NCI-H446 treated with DMSO at 0.1 percent for 48 hours (cell line): ENCODE data around the gene TFAP2B.

ENCODE experiments used
- DNase-seq: peaks from one replicate; lab custom pipeline; 2025; lab: John Stamatoyannopoulos, UW

Gene TFAP2B

GRCh38 chr6:50818673-50819072, at the start of gene TFAP2B:
Gene TFAP2B (plus strand): TSS chr6:50818871. CDS start chr6:50818892, 21 bp downstream.
- no peak for DNase-seq

DNA sequence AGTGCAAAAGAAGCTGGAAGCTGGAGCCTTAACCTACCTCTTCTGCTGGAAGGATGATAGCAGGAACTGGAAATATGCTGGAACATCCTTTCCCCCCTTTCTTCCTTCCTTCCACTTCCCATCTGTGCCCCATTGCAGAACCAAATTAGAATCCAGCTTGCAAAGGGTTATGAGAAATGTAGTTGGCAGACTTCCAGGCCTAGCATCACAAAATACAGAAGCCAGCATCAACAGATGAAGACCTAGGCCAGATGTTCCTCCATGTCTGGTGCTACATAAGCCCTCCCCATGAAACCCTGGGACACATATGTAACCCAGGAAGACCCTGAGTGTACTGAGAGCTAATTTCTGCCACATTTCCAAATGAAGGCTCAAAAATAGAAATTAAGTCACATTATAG, 40.0 kb upstream of the TFAP2B start:
- no peak for DNase-seq

DNA sequence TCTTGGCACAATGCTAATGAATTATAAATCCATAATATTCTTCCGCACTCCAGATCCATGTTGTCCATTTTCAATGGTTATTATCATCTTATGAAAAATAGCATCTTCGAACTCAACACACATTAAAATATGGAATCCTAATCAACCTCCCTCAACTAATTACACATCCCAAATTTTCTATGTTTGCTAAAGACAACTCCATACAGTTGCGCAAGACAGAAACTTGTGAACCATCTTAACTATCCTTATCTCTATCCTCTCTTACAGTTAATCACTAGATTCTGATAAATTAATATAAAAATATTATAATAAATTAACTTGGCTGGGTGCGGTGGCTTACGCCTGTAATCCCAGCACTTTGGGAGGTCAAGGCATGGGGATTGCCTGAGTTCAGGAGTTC, 38.3 kb upstream of the TFAP2B start:
- no peak for DNase-seq

DNA sequence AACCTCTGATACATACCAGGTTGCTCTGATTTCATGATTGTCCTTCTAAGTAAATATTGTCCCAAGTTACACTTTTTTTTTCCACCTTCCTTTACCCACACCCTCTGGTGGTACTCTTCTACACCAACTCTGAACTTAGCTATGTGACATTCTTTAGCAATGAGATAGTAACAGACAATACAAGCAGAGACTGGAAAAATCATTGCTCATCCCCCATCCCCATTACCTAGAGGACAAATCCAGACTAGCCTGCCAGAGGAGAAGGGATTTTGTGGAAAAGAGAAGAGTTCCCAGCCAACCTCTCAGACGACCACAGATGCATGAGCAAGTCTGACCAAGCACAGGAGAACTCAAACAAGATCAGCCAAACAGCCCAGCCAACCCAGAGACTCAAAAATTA, 32.8 kb upstream of the TFAP2B start:
- DNase-seq: no peak

DNA sequence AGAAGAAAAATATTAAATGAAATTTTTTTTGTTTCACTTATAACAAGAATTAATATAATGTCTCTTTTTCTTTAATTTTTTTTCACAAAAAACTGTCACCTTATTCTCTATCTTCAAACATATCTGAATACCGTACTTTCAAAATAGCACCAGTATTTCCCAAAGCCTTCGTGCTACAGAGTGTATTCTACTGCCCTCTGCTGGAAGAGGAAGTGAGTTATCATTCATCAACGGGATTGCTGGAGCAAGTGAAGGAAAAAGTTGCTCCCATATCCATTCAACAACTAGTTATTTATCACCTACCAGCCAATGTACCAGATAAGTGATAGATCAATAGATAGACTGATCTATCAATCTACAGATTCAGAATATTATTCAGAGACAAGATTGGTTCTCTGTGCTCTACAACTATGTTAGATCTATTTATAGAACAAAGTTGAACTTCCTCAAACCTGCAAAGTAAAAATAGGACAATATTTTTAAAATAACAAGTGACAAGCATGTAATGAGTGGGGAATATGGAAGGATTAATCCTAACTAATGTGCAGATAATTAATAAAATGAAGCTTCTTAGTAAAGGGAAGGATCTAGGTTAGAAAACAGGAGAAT, 26.7 kb upstream of the TFAP2B start:
- no peak for DNase-seq

DNA sequence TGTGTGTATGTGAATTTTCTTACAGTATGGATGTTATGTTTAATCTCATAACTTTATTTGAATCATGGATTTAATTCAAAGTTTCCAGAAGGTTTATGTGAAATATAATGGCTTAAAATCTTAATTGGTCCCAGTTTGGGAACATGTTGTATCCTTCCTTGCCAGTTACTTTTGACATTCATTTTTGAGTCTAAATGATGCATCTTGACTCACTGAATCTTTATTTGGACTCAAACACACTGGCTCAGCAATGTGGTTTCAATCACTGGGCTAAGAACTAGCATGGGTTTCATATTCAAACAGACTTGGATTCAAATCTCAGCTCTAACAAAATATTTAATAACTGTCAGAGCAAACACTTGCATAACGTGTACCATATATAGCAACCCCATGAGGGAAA, 25.9 kb upstream of the TFAP2B start:
- DNase-seq: no peak

DNA sequence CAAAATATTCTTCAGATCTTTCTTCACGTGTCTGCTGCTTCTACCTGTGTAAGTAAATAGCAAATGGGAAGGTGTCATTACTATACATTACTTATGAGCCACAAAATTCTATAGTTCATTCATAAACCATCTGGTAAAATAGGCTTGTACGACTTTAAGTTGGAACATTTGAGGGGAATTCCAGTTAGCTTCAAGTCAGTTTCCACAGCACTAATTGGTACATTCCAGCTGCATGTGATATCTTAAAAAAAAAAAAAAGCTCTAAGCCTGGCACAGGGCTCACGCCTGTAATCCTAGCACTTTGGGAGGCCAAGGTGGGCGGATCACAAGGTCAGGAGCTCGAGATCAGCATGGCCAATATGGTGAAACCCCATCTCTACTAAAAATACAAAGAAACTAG, 23.1 kb upstream of the TFAP2B start:
- DNase-seq: no peak

DNA sequence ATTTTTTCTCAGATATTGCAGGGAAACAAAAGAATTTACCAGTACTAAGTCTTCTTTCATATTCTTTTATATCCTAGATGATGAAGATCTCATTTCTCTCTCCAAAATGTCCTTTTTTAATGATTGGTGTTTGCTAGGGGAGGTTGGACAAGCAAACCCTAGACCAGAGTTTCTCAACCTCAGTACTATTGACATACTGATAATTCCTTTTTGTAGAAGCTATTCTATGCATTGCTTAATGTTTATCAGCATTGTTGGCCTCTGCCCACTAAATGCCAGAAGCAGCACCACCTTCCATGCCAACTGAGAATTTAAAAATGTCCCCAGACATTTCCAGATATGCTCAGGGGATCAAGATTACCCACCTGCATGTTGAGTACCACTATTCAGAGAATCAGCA, 14.4 kb upstream of the TFAP2B start:
- DNase-seq: no peak

GRCh38 chr6:50807035-50807434, 11.6 kb upstream of the TFAP2B start:
- DNase-seq: no peak

DNA sequence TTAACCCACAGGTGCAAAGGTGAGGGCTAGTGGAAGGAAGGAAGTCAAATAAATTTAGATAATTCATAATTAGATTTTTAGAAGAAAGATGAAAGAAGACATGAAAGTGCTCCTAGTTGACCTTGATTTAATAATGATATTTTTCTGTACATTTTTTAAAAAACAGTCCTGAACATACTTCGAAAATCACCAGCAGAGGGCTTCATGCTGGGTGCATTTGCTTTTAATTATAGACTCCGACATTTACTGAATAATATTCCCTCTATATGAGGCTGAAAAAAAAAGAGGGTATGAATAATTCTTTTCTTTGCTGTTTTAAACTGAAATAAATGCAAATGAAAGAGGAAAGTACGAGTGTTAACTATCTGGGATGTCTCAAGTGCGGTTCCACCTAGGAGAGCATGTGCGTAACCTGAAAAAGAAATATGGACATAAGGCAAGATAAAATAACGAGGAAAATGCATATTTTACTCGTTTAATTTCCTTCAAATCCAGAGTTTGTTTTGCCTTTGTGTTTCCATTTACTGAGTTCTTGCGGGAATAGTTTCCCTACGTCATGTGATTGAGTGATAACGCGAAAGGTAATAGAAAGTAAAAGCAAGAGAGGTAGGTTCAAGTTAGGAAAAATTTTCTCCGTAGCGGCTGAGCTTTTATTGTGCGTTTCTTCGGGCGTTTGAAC, 3.1 kb upstream of the TFAP2B start:
- DNase-seq: no peak

DNA sequence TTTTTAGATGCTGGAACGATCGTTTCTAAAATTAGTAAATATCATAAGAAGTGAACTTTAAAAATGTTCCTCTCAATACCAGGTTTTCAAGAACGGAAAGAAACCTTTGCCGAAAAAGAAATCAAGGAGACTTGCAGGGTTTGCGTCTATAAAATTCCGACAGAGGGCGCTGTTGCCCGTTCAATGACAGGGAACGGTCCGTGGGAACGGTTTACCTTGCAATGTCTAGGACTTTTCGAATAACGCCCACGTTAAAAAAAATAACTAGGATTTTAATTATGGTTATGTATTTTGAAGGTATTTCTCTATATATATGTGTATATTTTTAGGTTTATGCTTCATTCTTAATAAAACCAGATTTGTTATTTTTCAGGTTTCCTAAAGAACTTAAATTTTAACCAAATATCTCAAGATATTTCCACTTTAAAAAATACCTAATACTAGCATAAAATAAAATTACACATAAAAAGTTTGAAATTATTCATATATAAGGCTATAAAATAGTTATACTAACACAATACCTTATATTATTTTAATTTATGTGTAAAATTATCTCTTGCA, 2.5 kb upstream of the TFAP2B start:
- peak; percentile 2 for DNase-seq

- no peak for DNase-seq
Observed at GRCh38 chr6:50816947-50817645, 1.6 kb upstream of the TFAP2B start.

GRCh38 chr6:50817646-50817950, 1.1 kb upstream of the TFAP2B start:
- DNase-seq: no peak

DNA sequence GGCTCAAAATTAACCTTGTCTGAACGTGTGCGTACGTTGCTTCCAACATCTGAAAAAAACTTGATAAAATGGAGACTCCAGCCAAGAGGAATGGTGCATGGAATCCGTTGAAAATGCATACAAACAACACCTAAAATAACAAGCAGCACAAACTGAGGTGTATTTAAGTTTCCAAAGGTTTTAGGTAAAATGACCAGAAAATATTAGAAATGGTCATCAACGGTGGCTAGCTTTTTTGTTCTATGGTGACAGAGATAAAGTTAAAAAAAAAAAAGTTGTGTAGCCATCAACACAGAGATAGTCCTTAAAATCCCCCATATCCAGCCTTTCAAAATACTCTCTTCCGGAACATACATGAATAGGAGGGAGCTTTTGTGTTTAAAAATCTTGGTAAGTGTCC, 651 bp upstream of the TFAP2B start:
- DNase-seq: no peak

- no peak for DNase-seq
Observed at GRCh38 chr6:50819466-50819903, 814 bp downstream of the TFAP2B start.

DNA sequence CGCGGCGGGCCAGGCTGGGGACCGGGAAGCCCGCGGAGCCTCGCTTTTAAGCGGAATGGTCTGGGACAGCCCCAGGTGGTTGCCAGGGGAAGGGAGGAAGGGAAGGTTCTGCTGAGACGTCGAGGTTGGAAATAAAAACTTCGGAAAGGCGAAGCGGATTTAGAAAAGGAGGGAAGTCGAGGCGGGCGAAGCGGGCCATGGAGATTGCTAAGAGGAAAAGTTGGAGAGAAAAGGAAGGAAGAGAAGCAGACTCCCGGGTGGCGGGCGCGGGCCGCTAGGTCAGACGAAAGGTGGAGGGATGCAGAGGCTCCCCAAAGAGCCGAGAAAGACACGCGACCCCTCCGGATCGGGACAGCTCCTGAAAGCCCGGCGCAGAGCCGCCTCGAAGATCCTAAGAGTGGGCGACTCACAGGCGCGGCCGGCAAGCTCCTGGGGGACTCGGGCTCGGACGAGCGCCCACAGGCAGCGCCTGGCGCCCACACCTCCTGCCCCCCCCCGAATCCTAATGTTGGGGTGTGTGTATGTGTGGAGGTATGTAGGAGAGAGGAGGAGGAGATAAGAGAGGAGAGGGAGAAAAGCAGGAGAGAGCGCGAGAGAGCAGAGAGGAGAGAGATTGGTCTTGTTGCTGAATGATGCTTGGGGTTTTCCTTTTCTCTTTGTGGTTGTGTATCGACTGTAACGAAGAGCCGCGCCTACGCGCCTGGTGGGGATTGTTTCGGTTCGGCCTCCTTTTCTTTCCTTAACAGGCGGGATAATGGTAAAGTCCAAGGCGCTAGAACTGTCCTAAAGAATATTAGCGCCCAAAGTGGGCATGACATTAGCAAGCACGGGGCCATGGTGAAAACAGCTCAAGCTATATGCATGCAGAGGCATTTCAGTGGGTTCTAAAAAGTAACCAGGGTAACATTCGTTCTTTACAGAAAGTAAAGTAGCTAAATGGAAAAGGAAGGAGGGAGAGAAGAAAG, 1.5 kb downstream of the TFAP2B start:
- no peak for DNase-seq

DNA sequence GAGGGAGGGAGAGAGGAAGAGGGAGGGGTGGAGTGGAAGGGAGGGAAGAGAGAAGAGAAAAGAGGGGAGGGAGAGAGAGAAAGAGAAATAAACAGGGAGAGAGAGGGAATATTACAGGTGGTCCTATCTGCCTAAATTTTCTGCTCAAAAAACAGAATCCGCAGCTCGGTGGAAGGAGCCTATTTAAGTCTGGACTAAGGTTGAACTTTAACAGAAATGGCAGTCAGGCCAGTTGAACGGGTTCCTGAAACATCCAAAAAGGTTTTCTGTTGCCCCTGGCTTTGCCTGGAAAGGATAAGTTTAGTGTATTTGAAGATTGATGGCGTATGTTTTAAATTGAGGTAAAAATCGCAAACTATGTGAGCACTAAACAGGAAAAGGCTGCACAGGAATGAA, 2.2 kb downstream of the TFAP2B start:
- DNase-seq: no peak

DNA sequence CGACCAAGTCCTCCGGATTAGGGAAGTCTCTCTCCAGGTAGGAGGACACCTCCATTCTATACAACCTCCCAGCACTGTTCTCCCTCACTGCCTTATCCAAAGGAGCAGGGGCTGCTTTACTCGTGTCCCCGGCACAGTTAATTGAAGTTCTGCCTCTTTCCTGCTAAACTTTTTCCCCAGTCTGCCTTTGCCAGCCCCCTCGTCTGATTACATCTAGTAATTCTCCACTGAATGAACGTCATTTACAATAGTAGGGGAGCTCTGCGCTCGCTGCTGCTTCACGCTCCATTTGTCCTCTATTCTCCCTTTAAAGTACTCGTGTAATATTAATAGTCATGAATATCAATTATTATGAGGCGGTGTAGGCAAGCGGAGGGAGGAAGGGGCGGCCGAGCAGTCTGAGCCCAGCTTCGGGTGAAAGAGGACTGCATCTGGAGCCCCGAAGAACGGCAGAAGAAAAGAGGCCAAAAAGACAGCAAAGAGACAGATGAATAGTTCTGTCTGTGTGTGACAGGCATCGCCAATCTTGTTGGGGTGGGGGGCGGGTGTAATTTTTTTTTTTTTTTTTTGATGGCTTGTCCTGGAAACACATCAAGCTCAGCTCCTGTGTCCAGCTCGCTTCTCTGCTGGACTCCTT, 2.9 kb downstream of the TFAP2B start:
- DNase-seq: no peak

DNA sequence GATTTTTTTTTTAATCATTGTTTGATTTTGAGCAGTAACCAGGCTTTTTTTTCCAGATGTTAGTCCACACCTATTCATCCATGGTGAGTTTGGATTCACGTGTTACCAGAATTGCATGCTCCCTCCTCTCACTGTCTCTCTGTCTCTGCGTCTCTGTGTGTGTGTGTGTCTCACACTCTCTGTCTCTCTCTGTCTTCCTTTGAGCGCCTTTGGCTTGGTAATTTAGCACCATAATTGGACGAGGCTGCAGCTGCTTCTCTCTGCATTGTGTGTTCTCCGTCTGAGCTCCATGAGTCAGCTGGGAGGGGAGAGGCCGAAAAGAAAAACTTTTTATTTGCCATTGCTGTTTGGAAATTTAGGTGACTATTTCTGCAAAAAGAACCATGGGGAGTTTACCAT, 3.4 kb downstream of the TFAP2B start:
- DNase-seq: no peak

DNA sequence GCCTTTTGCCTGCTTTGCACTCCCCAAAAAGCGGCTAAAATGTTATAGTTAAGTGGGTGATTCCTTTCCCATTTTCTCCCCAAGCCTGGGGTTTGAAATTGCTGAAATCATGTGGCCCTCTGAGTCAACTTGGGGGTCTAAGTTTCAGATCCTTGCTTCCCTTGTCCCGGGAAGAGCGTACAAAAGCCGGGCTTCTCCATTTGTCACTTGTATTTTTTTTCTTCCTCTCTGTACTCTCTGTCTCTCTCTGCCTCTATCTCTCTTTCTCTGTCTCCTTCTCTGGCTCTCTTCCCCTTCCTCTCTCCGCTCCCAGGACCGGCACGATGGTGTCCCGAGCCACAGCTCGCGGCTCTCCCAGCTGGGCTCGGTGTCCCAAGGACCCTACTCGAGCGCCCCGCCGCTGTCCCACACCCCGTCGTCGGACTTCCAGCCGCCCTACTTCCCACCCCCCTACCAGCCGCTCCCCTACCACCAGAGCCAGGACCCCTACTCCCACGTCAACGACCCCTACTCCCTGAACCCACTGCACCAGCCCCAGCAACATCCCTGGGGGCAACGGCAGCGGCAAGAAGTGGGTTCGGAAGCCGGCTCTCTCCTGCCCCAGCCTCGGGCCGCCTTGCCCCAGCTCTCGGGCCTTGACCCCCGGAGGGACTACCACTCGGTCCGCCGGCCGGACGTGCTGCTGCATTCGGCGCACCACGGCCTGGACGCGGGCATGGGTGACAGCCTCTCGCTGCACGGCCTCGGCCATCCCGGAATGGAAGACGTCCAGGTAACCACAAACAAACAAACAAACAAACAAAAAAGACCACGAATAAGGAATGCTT, 4.6 kb downstream of the TFAP2B start:
- no peak for DNase-seq

GRCh38 chr6:50824552-50824951, 5.9 kb downstream of the TFAP2B start:
- no peak for DNase-seq
